NCI-H2107 (cell line): ENCODE measurements around the gene PNKD.
A peak's percentile ranks its signal among the peaks of the same experiment; 100 is the strongest.

ENCODE experiments used
- DNase-seq: peaks from one replicate; lab custom pipeline; 2025; lab: John Stamatoyannopoulos, UW

PNKD gene

GRCh38 chr2:218395826-218396687 lies 125.7 kb downstream of the PNKD start:
- DNase-seq, result peak; percentile 56
